GM12872 (cell line): ENCODE results near the gene FBN1.

ENCODE experiments used
- TF ChIP-seq, protein P1 (sequence below): IDR thresholded peaks from 3 replicates; pipeline ENCODE4 v1.5.1; 2011; ENCODE audit warnings: low read depth, mild to moderate bottlenecking, low read length, moderate library complexity; ENCODE audit not compliant: insufficient read depth

The FBN1 gene

GRCh38 chr15:48667701-48668100 lies 22.2 kb upstream of the FBN1 start:
- TF ChIP-seq, protein P1, sequence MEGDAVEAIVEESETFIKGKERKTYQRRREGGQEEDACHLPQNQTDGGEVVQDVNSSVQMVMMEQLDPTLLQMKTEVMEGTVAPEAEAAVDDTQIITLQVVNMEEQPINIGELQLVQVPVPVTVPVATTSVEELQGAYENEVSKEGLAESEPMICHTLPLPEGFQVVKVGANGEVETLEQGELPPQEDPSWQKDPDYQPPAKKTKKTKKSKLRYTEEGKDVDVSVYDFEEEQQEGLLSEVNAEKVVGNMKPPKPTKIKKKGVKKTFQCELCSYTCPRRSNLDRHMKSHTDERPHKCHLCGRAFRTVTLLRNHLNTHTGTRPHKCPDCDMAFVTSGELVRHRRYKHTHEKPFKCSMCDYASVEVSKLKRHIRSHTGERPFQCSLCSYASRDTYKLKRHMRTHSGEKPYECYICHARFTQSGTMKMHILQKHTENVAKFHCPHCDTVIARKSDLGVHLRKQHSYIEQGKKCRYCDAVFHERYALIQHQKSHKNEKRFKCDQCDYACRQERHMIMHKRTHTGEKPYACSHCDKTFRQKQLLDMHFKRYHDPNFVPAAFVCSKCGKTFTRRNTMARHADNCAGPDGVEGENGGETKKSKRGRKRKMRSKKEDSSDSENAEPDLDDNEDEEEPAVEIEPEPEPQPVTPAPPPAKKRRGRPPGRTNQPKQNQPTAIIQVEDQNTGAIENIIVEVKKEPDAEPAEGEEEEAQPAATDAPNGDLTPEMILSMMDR = no peak

- TF ChIP-seq, protein P1 = no peak
Observed at GRCh38 chr15:48664436-48664835, 18.9 kb upstream of the FBN1 start.

- TF ChIP-seq, protein P1 = no peak
Observed at GRCh38 chr15:48657950-48658591, 12.6 kb upstream of the FBN1 start.

DNA sequence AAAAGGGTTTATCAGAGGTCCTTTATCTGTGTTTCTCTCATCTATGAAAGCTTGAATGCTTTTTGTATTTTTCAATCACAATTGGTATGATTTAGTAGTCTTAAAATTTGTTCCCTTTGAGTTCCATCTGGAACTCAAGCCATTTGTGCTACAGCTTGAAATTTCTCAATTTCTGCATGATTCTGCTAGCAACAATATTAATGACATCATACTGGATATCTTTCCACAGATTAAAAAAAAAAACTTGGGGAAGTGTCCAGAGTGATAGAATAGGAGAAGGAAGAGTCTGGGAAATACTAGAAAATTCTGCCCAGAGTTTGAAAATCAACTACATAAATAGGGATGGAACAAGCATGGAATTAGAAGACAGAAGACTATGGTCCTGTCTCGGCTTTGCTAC lies 9.3 kb upstream of the FBN1 start:
- TF ChIP-seq, protein P1 = no peak

- TF ChIP-seq, protein P1 = no peak
Observed at GRCh38 chr15:48653913-48654670, 8.6 kb upstream of the FBN1 start.

DNA sequence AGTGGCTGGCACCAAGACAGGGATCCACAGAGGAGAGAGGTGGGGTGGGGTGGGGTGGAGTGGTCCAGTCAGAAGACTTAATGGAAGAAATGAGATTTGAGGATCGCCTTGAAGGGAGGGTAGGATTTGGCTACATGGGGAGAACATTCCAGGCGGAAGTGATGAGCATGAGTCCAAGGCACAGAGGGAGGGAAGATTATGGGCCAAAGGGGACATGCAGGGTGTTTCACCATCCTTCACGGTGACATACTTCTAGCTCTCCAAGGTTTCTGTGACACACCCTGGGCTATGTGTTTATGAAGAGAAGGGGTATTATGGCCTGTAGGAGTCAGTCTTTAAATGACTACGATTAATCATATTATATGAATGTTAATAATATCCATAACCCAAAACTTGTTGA lies 7.7 kb upstream of the FBN1 start:
- TF ChIP-seq, protein P1 = no peak

DNA sequence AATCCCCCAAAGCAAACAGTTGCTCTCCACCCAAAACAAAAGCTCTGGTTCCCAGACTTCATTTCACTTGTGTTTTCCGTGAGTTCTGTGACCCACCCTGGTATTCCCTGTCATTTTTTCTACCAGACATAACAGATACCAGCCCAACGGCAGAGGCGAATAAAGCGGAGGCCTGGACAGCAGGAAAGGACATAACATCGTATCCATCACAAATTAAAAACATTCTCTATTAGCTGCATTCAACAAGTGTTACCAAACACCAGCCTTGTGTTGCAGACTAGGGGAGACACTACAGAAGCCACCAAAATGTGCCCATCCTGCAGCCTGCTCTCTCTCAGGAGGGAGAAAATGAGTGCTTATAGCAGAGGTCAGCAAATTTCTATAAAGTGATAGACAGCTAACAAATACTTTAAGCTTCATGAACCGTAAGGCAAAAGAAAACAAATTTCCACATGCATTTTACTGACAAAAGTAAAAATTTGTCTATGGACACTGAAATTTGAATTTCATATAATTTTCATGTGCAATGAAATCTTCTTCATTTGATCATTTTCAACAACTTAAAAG lies 7.1 kb upstream of the FBN1 start:
- TF ChIP-seq, protein P1 = no peak
